Measurements from ENCODE around the gene TRUB1.
"Not testable (repeated sequence)": the region's sequence is repeated elsewhere in the genome, so short reads cannot be mapped to it uniquely, and the experiment has no call there.

TRUB1 gene

GRCh38 chr10:114937962-114938855 is at the start of gene TRUB1:
TRUB1 (plus strand) TSS chr10:114938195; CDS start chr10:114938254, 59 bp downstream.
- DNase-seq, result peak; percentile 96

GRCh38 chr10:114893251-114893650 is 44.7 kb upstream of the TRUB1 start:
- no peak for DNase-seq

- no peak for DNase-seq
Observed at GRCh38 chr10:114894911-114895310, 43.1 kb upstream of the TRUB1 start.

- not testable (repeated sequence) for DNase-seq
Observed at GRCh38 chr10:114897011-114897410, 41.0 kb upstream of the TRUB1 start.

- DNase-seq, result no peak
Observed at GRCh38 chr10:114897593-114897992, 40.4 kb upstream of the TRUB1 start.

GRCh38 chr10:114899982-114900381 is 38.0 kb upstream of the TRUB1 start:
- DNase-seq, result no peak

- DNase-seq, result no peak
Observed at GRCh38 chr10:114900658-114901057, 37.3 kb upstream of the TRUB1 start.

- no peak for DNase-seq
Observed at GRCh38 chr10:114902151-114902550, 35.8 kb upstream of the TRUB1 start.

GRCh38 chr10:114905450-114905849 is 32.5 kb upstream of the TRUB1 start:
- DNase-seq, result no peak

GRCh38 chr10:114906981-114907380 is 31.0 kb upstream of the TRUB1 start:
- DNase-seq, result no peak

GRCh38 chr10:114908896-114909295 is 29.1 kb upstream of the TRUB1 start:
- DNase-seq, result no peak

GRCh38 chr10:114911052-114911711 is 26.8 kb upstream of the TRUB1 start:
- no peak for DNase-seq

- no peak for DNase-seq
Observed at GRCh38 chr10:114911801-114912469, 26.1 kb upstream of the TRUB1 start.

- DNase-seq, result no peak
Observed at GRCh38 chr10:114912470-114912859, 25.5 kb upstream of the TRUB1 start.

GRCh38 chr10:114914560-114914959 is 23.4 kb upstream of the TRUB1 start:
- no peak for DNase-seq

- DNase-seq, result no peak
Observed at GRCh38 chr10:114915294-114915693, 22.7 kb upstream of the TRUB1 start.

GRCh38 chr10:114916653-114917052 is 21.3 kb upstream of the TRUB1 start:
- DNase-seq, result no peak

- DNase-seq, result no peak
Observed at GRCh38 chr10:114917459-114917858, 20.5 kb upstream of the TRUB1 start.

- no peak for DNase-seq
Observed at GRCh38 chr10:114917927-114918672, 19.9 kb upstream of the TRUB1 start.

GRCh38 chr10:114920459-114920858 is 17.5 kb upstream of the TRUB1 start:
- no peak for DNase-seq

GRCh38 chr10:114922003-114922402 is 16.0 kb upstream of the TRUB1 start:
- no peak for DNase-seq

- no peak for DNase-seq
Observed at GRCh38 chr10:114923551-114923950, 14.4 kb upstream of the TRUB1 start.
